Muscle of leg (tissue), 11 donors: ENCODE results near the gene TSPO. TPM values are rescaled to one million over a fixed set of nuclear protein-coding genes. Genes with fewer than 3 reads are reported as not detected.
"Not testable (repeated sequence)": the region's sequence is repeated elsewhere in the genome, so short reads cannot be mapped to it uniquely, and the experiment has no call there.

Experiments
- DNase-seq: peaks from one replicate; pipeline ENCODE4 v3.0.0; 2013
- H3K27ac ChIP-seq: one replicate; pipeline ENCODE4 v1.5.1; 2013; ENCODE audit warnings: mild to moderate bottlenecking, low read length, control low read depth
- H3K27me3 ChIP-seq: one replicate; pipeline ENCODE4 v1.6.1; 2013; ENCODE audit warnings: low read length; ENCODE audit not compliant: control insufficient read depth, insufficient read depth
- H3K36me3 ChIP-seq: one replicate; pipeline ENCODE4 v1.6.1; 2013; ENCODE audit warnings: low read length; ENCODE audit not compliant: control insufficient read depth, insufficient read depth
- H3K4me1 ChIP-seq: one replicate; pipeline ENCODE4 v1.6.1; 2013; ENCODE audit warnings: low read length; ENCODE audit not compliant: control insufficient read depth, insufficient read depth
- H3K4me3 ChIP-seq: one replicate; pipeline ENCODE4 v1.5.1; 2013; ENCODE audit warnings: low read length, control low read depth
- H3K9me3 ChIP-seq: replicated peaks from 2 replicates; pipeline ENCODE4 v1.6.1; 2013; ENCODE audit warnings: low read depth, low read length; ENCODE audit not compliant: control insufficient read depth
- WGBS: methylation state at CpG from one replicate; pipeline ENCODE4 v1.1.5; 2013; ENCODE audit warnings: missing lambda C conversion rate; ENCODE audit not compliant: insufficient coverage; 5-methylcytosine and 5-hydroxymethylcytosine counted together
- polyA plus RNA-seq, 8 donors: library from polyadenylated mRNA; unstranded; fragments of 120-200 nt; gene quantifications; one replicate each; pipeline versions ENCODE4 v1.2.1 to v1.2.3, GENCODE V29; 2013; ENCODE audit warnings: inconsistent platforms in 1 of 8, low replicate concordance in 1 of 8; ENCODE audit not compliant: insufficient read length in 8 of 8, insufficient read depth in 1 of 8
- total RNA-seq: library from RNA; stranded (reverse); fragments of 120-200 nt; gene quantifications from one replicate; pipeline ENCODE4 v1.2.4, GENCODE V29; 2013

The TSPO gene
- total and polyA plus RNA-seq, 9 donors: 57.9 to 126 (median 70.1) TPM

DNA sequence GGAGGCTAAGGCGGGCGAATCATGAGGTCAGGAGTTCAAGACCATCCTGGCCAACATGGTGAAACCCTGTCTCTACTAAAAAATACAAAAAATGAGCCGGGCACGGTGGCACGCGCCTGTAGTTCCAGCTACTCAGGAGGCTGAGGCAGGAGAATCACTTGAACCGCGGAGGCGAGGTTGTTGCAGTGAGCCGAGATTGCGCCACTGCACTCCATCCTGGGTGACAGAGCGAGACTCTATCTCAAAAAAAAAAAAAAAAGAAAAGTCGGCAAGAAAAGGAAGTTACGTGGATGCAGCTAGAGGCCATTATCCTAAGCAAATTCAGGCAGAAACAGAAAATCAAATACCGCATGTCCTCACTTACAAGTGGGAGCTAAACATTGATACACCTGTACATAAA is 5.0 kb upstream of the TSPO start:
- DNase-seq, H3K27me3 ChIP-seq, H3K36me3 ChIP-seq, H3K4me3 ChIP-seq, H3K9me3 ChIP-seq, H3K27ac ChIP-seq: not testable (repeated sequence)
- WGBS: 91% methylated on average over 10 of the region's 15 CpGs
- H3K4me1 ChIP-seq: peaks cover 16% of the 10 kb centered on the region

DNA sequence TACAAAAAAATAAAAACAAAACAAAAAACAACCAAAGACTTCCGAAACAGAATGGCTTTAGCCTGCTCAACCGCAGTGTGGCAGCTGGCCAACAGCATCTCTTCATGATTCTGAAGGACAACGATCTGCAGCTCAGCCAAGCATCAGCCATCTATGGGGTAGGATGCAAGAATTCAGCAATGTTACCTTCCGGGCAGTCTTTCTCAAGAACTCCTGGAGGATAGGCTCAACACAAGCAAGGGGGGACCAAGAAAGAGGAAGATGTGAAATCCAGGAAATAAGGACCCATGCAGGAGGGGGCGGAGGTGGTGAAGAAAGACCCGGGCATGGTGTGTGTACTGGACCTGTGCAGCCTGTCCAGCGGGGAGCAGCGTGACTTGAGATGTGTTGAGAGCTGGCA is 3.5 kb upstream of the TSPO start:
- Histone ChIP-seq H3K4me1 (peaks cover 24% of the 10 kb centered on the region), H3K27me3 (peaks cover 3% of the 10 kb centered on the region), H3K27ac (no peak overlapping the region), H3K4me3 (no peak overlapping the region), H3K9me3 (no peaks in the 10 kb centered on the region), H3K36me3 (no peaks in the 10 kb centered on the region)
- DNase-seq: no peak
- WGBS: 73% methylated on average over 6 of the region's 8 CpGs

DNA sequence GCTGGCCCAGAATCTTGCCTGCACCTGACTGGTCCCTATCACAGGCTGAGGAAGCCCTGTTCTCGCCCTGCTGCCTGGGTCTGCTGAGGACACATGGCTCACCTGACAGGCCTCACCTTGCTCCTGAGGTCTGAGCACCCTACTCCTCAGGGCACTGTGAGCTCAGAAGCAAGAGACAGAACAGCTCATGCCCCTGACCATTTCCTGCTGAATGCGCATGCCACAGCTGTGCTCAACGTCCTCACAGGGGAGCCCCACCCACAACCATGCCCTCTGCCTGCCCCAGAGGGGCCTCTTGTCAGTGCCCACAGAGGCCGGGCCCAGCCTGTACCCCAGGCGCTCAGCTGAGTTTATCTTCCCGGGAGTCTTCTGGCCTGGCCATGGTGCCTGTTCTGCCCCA is 2.8 kb upstream of the TSPO start:
- H3K27ac ChIP-seq: no peak overlapping the region
- H3K9me3 ChIP-seq: no peaks in the 10 kb centered on the region
- DNase-seq: no peak
- WGBS: 53% methylated on average over 5 of the region's 6 CpGs
- no peaks in the 10 kb centered on the region for H3K36me3 ChIP-seq
- peaks cover 21% of the 10 kb centered on the region for H3K4me1 ChIP-seq
- peaks cover 3% of the 10 kb centered on the region for H3K27me3 ChIP-seq
- no peak overlapping the region for H3K4me3 ChIP-seq

DNA sequence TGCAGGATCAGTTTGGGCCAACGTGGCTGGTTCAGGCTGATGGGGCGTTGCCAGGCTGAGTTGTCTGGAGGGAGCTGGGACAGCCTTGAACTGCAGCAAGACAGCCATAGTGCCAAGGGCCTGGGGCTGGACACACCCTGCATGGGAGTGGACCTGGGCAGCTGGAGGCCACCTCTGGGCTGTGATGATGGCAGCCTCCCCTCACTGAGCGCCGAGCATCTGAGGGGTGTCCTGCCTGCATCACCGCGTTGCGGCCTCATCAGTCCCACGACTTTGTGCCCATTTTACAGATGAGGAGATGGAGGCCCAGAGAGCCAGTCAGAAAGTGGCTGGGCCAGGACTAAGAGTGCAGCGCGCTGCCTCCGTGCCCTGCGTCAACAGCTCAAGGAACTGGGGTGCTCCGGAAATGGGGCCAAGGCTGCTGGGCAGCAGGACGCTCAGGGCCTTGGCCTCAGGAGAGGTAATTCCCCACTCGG is 590 bp upstream of the TSPO start:
- 82% methylated on average over 15 of the region's 15 CpGs for WGBS
- no peaks in the 10 kb centered on the region for H3K36me3 ChIP-seq
- peak overlapping the region; percentile 64 for H3K4me3 ChIP-seq
- H3K27me3 ChIP-seq: peaks cover 3% of the 10 kb centered on the region
- H3K27ac ChIP-seq: no peak overlapping the region
- peaks cover 30% of the 10 kb centered on the region for H3K4me1 ChIP-seq
- no peaks in the 10 kb centered on the region for H3K9me3 ChIP-seq
- no peak for DNase-seq

DNA sequence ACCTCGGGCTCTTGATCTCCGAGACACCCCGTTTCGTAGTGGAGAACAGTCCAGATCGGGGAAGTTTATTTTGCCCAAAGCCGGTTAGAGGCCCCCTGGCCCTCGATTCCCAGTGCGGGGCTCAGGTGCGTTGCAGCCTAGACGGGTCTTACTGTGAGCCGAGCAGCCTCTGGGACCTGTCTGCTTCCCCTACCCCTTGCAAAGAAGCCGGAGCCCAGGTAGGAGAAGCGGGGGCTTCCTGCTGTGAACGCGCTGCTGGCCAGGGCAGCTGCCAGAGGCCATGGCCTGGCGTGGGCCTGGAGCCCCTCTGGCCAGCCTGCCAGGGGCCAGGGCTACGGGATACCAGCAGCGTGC is 621 bp downstream of the TSPO start:
- DNase-seq: peak; percentile 29
- H3K27ac ChIP-seq: peak overlapping the region; percentile 70
- WGBS: 9% methylated on average over 18 of the region's 18 CpGs
- peaks cover 32% of the 10 kb centered on the region for H3K4me1 ChIP-seq
- no peaks in the 10 kb centered on the region for H3K9me3 ChIP-seq
- H3K36me3 ChIP-seq: no peaks in the 10 kb centered on the region
- H3K4me3 ChIP-seq: peak overlapping the region; percentile 64
- peaks cover 3% of the 10 kb centered on the region for H3K27me3 ChIP-seq

DNA sequence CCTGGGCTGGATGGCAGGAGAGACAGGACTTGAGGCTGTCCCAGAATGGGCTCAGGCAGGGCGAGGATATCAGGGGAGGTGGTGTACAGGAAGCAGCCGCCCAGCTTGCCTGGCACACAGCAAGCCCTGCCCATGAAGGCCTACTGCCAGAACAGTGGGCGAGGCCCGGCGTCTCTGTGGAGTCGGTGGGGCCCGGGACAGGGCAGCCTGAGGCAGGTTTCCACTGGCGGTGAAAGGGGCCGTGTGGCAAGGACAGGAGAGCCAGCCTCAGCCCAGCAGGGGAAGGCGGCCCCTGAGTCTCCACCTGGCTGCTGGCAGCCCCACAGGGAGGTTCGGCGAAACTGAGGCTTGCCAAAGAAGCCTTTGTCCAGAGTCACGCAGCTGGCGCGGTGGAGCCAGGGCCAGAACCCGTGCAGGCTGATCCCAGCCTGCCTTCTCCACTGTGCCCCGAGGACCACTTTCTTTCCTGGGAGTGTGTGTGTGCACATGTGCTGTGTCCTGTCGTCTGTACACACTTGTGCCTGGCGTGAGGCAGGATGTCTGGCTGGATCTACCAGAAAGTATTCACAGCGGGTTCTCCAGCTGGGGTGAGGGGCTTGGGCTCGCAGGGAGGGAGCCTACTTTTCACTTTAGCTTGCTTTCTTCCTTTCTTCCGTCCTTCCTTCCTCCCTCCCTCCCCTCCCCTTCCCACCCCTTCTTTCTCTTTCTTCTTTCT is 1.2 kb downstream of the TSPO start:
- no peaks in the 10 kb centered on the region for H3K9me3 ChIP-seq
- peaks cover 32% of the 10 kb centered on the region for H3K4me1 ChIP-seq
- 10% methylated on average over 14 of the region's 22 CpGs for WGBS
- H3K27ac ChIP-seq: peak overlapping the region; percentile 70
- peak; percentile 70 for DNase-seq
- peaks cover 3% of the 10 kb centered on the region for H3K27me3 ChIP-seq
- H3K36me3 ChIP-seq: no peaks in the 10 kb centered on the region
- peak overlapping the region; percentile 64 for H3K4me3 ChIP-seq

DNA sequence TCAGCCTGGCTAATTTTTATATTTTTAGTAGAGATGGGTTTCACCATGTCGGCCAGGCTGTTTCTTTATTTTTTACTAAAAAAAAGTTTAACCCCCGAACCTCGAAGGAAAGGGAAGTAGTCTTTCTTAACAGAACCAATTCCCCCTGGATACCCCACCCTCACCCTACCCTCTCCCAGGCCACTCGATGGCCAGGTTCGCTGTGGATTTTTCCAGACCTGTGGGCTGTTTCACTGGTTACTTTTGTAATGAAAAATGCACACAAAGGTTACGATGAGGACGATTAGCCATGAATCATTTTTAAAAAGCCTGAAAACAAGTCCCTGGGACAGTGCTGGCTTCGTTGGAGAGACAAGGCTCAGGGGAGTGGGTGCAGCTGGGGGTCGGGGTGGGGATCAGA is 2.5 kb downstream of the TSPO start:
- no peaks in the 10 kb centered on the region for H3K36me3 ChIP-seq

DNA sequence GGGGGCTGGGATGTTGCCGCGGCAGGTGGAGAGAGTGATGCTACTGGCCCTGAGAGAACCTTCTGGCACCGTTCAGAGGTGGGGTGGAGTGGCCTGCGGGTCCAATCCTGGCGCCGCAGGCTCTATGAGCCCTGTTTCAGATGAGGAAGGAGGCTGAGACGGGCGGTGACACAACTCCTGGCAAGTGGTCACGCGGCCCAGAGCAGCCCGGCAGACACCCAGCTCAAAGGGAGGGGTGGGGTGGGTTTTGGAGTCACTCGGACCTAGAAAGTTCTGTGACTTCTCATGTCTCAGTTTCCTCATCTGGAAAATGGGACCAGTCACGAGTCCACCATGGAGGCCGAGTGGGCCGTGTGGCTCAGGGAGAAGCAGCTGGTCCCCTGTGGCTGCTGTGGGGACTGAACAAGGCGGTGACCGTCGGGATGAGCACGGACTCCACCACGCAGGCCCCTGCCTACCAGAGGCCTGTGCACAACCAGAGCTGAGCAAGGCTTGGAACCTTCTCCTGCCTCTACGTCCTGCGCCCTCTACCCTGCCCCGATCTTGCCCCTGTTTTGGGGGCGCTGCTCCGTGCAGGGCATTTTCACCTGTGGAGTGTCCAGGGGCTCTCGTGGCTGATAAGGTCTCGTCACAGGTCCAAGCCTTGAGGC is 3.7 kb downstream of the TSPO start:
- Histone ChIP-seq H3K27me3 (peaks cover 3% of the 10 kb centered on the region), H3K4me3 (no peak overlapping the region), H3K36me3 (peaks cover 8% of the 10 kb centered on the region), H3K9me3 (no peaks in the 10 kb centered on the region), H3K27ac (no peak overlapping the region), H3K4me1 (peaks cover 32% of the 10 kb centered on the region)
- 82% methylated on average over 24 of the region's 27 CpGs for WGBS
- peak; percentile 35 for DNase-seq

More for the DNA sequence above, 2.5 kb downstream of the TSPO start:
- H3K4me1 ChIP-seq: peaks cover 30% of the 10 kb centered on the region
- no CpG with 5 or more reads among the region's 9 CpGs for WGBS
- H3K27ac ChIP-seq: peak overlapping the region; percentile 3
- H3K9me3 ChIP-seq: no peaks in the 10 kb centered on the region
- no peak overlapping the region for H3K4me3 ChIP-seq
- peaks cover 3% of the 10 kb centered on the region for H3K27me3 ChIP-seq
- no peak for DNase-seq

DNA sequence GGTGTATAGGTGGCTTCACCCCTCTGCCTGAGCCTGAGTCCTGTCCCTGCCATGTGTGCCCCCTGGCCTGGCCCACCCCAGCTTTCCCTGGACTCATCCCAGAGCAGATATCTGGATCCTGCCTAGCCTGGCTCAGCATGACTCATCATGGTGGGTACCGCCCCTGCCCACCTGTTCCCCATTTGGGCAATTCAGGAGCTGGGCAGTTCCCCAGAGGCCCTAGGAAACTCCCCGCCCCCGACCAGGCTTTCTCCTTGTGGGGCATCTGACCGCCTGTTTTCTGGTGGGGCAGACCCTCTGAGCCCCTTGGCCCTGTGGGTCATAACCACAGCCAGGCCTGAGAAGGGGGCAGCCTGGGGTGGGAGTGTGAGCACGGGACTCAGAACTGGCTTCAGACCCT is 4.4 kb downstream of the TSPO start:
- DNase-seq: peak; percentile 33
- 85% methylated on average over 1 of the region's 5 CpGs for WGBS
- Histone ChIP-seq H3K4me1 (peaks cover 31% of the 10 kb centered on the region), H3K27ac (no peak overlapping the region), H3K9me3 (no peaks in the 10 kb centered on the region), H3K4me3 (no peak overlapping the region), H3K36me3 (peaks cover 14% of the 10 kb centered on the region), H3K27me3 (peaks cover 2% of the 10 kb centered on the region)

DNA sequence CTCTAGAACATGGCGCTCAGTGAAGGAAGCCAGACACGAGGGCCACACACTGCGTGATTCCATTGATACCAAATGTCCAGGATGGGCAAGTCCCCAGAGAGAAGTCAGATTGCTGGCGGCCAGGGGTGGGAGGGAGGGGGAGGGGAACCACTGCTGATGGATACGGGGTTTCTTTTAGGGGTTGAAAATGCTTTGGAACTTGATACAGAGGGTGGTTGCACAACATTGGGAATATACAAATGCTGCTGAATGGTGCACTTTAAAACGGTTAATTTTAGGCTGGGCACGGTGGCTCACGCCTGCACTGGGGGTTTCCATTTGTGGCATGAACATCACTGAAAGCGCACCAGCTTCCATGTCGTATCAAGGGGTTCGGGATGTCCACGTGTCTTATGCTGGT is 5.1 kb downstream of the TSPO start:
- no peak for DNase-seq
- Histone ChIP-seq H3K27ac (no peak overlapping the region), H3K4me3 (no peak overlapping the region), H3K27me3 (no peaks in the 10 kb centered on the region), H3K9me3 (no peaks in the 10 kb centered on the region), H3K36me3 (peaks cover 20% of the 10 kb centered on the region), H3K4me1 (peaks cover 26% of the 10 kb centered on the region)
- WGBS: 77% methylated on average over 12 of the region's 12 CpGs
